CD14-positive monocyte (primary cell): Measurements from ENCODE around the gene OXCT2. TPM values are rescaled to one million over a fixed set of nuclear protein-coding genes. Genes with fewer than 3 reads are reported as not detected.

Source experiments
- DNase-seq, 3 donors: peaks; one replicate each; pipeline ENCODE4 v3.0.0-alpha.2; 2011 to 2022
- H2AFZ ChIP-seq: 2 replicates; pipeline ENCODE4 v1.6.0; 2012; ENCODE audit warnings: mild to moderate bottlenecking, low read depth, low read length, inconsistent platforms; ENCODE audit not compliant: insufficient read depth, poor library complexity, severe bottlenecking
- H3K27ac ChIP-seq, 2 donors: 1 replicate in 1 of 2; 2 replicates in 1 of 2; pipeline ENCODE4 v1.5.1; 2012 to 2013; ENCODE audit warnings: low read length in 2 of 2, control low read depth in 1 of 2, inconsistent platforms in 1 of 2, low read depth in 1 of 2, mild to moderate bottlenecking in 1 of 2
- H3K27me3 ChIP-seq, 2 donors: one replicate each; pipeline versions ENCODE4 v1.6.0 to v1.6.1; 2011 to 2013; ENCODE audit warnings: low read length in 2 of 2; ENCODE audit not compliant: control insufficient read depth in 2 of 2, insufficient read depth in 2 of 2
- H3K36me3 ChIP-seq, 2 donors: replicated peaks in 1 of 2; 1 replicate in 1 of 2; 2 replicates in 1 of 2; pipeline versions ENCODE4 v1.5.1 to v1.6.1; 2012 to 2013; ENCODE audit warnings: low read length in 2 of 2, control low read depth in 1 of 2, inconsistent platforms in 1 of 2, mild to moderate bottlenecking in 1 of 2; ENCODE audit not compliant: insufficient read depth in 2 of 2, control insufficient read depth in 1 of 2
- H3K4me1 ChIP-seq, 2 donors: 1 replicate in 1 of 2; 2 replicates in 1 of 2; pipeline versions ENCODE4 v1.5.1 to v1.6.1; 2012 to 2013; ENCODE audit warnings: low read length in 2 of 2, control low read depth in 1 of 2, inconsistent platforms in 1 of 2, mild to moderate bottlenecking in 1 of 2, moderate library complexity in 1 of 2; ENCODE audit not compliant: insufficient read depth in 2 of 2, control insufficient read depth in 1 of 2
- H3K4me2 ChIP-seq: replicated peaks from 2 replicates; pipeline ENCODE3; 2012; ENCODE audit warnings: low read length, moderate library complexity, mild to moderate bottlenecking; ENCODE audit not compliant: poor library complexity, severe bottlenecking; ENCODE audit errors: extremely low read depth
- H3K4me3 ChIP-seq, 3 experiments: fragments of 200-600 bp in 1 of 3; sonication (generic) in 1 of 3; replicated peaks in 1 of 3; 1 replicate in 2 of 3; 2 replicates in 1 of 3; pipeline ENCODE4 v1.5.1; 2011 to 2013; ENCODE audit warnings: low read length in 3 of 3, mild to moderate bottlenecking in 3 of 3, control low read depth in 2 of 3, low read depth in 2 of 3, inconsistent platforms in 1 of 3, moderate library complexity in 1 of 3
- H3K79me2 ChIP-seq: 2 replicates; pipeline ENCODE4 v1.6.0; 2012; ENCODE audit warnings: mild to moderate bottlenecking, control low read depth, inconsistent platforms, low read length, moderate library complexity; ENCODE audit not compliant: insufficient read depth
- H3K9ac ChIP-seq: 2 replicates; pipeline ENCODE4 v1.6.0; 2017; ENCODE audit warnings: low read length, mild to moderate bottlenecking; ENCODE audit not compliant: insufficient read depth, poor library complexity, severe bottlenecking
- H3K9me3 ChIP-seq, 2 donors: replicated peaks in 1 of 2; 1 replicate in 1 of 2; 2 replicates in 1 of 2; pipeline versions ENCODE4 v1.5.1 to v1.6.1; 2012 to 2013; ENCODE audit warnings: low read length in 2 of 2, control low read depth in 1 of 2; ENCODE audit not compliant: control insufficient read depth in 1 of 2, insufficient read depth in 1 of 2
- H4K20me1 ChIP-seq: 2 replicates; pipeline ENCODE4 v1.6.0; 2012; ENCODE audit warnings: mild to moderate bottlenecking, low read length, control low read depth, moderate library complexity; ENCODE audit not compliant: insufficient read depth
- H3K27ac Mint-ChIP-seq, 7 donors: one replicate each; pipeline ENCODE4 v1.8.0; 2020; ENCODE audit warnings: mild to moderate bottlenecking in 7 of 7, mixed read lengths in 7 of 7, moderate library complexity in 6 of 7, inconsistent platforms in 2 of 7
- H3K27me3 Mint-ChIP-seq, 3 donors: one replicate each; pipeline ENCODE4 v1.8.0; 2021 to 2022; ENCODE audit warnings: low read depth in 3 of 3, mild to moderate bottlenecking in 3 of 3, mixed read lengths in 3 of 3, moderate library complexity in 3 of 3, inconsistent platforms in 1 of 3
- H3K36me3 Mint-ChIP-seq, 2 donors: one replicate each; pipeline ENCODE4 v1.8.0; 2020; ENCODE audit warnings: mixed read lengths in 2 of 2, inconsistent platforms in 1 of 2, mild to moderate bottlenecking in 1 of 2
- H3K4me1 Mint-ChIP-seq: one replicate; pipeline ENCODE4 v1.8.0; 2020; ENCODE audit warnings: mild to moderate bottlenecking, mixed read lengths
- H3K4me3 Mint-ChIP-seq, 2 donors: one replicate each; pipeline ENCODE4 v1.8.0; 2020; ENCODE audit warnings: mild to moderate bottlenecking in 2 of 2, mixed read lengths in 2 of 2, moderate library complexity in 1 of 2
- H3K9me3 Mint-ChIP-seq, 7 donors: one replicate each; pipeline ENCODE4 v1.8.0; 2020 to 2022; ENCODE audit warnings: mixed read lengths in 7 of 7, mild to moderate bottlenecking in 6 of 7, moderate library complexity in 6 of 7, inconsistent platforms in 2 of 7
- CTCF ChIP-seq: fragments of 200-600 bp; IDR thresholded peaks from one replicate; pipeline ENCODE4 v1.8.0; 2022; ENCODE audit warnings: antibody characterized with exemption, mild to moderate bottlenecking
- WGBS: methylation state at CpG from one replicate; pipeline ENCODE4 v1.1.5; 2013; ENCODE audit warnings: missing lambda C conversion rate; ENCODE audit not compliant: insufficient coverage; 5-methylcytosine and 5-hydroxymethylcytosine counted together
- intact Hi-C, 2 donors: fragments of 100-400 bp; cut with micrococcal nuclease; formaldehyde crosslinking; loops; one replicate each; pipeline versions ENCODE4 v1.15.0 to v1.15.1; 2023
- polyA plus RNA-seq, 3 donors: library from polyadenylated mRNA; depleted of rRNA in 1 of 3; unstranded in 2 of 3; stranded (reverse) in 1 of 3; fragments of 300-500 nt in 2 of 3; fragments of >200 nt in 1 of 3; fragmentation: Illumina TruSeq in 2 of 3; gene quantifications; 1 replicate in 2 of 3; 2 replicates in 1 of 3; pipeline ENCODE4 v1.2.3, GENCODE V29; 2012 to 2021

Gene OXCT2
- polyA plus RNA-seq, 3 donors = 0.16 to 1.4 (median 0.38) TPM

GRCh38 chr1:39782103-39782502 is 11.0 kb upstream of the OXCT2 start:
- H3K36me3 ChIP-seq = no peaks in the 10 kb centered on the region

GRCh38 chr1:39781349-39781715 is 10.2 kb upstream of the OXCT2 start:
- Mint-ChIP-seq H3K4me3 (no peak overlapping the region), H3K27ac (no peak overlapping the region), H3K27me3 (peaks cover 0 to 8% (median 0%) of the 10 kb centered on the region in 3 donors), H3K9me3 (no peaks in the 10 kb centered on the region), H3K4me1 (peaks cover 9% of the 10 kb centered on the region), H3K36me3 (peaks cover 3 to 17% of the 10 kb centered on the region in 2 donors)
- 92% methylated on average over 2 of the region's 2 CpGs for WGBS
- no peak for DNase-seq
- Histone ChIP-seq H4K20me1 (no peaks in the 10 kb centered on the region), H3K27me3 (no peaks in the 10 kb centered on the region), H3K9ac (no peak overlapping the region), H3K36me3 (no peaks in the 10 kb centered on the region), H3K9me3 (no peaks in the 10 kb centered on the region), H3K4me2 (no peak overlapping the region), H3K79me2 (no peaks in the 10 kb centered on the region), H2AFZ (no peak overlapping the region), H3K27ac (no peak overlapping the region), H3K4me3 (no peak overlapping the region), H3K4me1 (peaks cover 1 to 7% of the 10 kb centered on the region in 2 donors)
- intact Hi-C loops = loop anchor here in 1 of 2 donors (10.0 kb wide), 1 partner anchor 47 kb away; the partner anchor contains the start of gene PPIE
- no peak for TF ChIP-seq CTCF

More at GRCh38 chr1:39782103-39782502, 11.0 kb upstream of the OXCT2 start:
- no peak overlapping the region for H3K27ac ChIP-seq
- Mint-ChIP-seq H3K27ac (no peak overlapping the region), H3K9me3 (peaks cover 0 to 2% (median 0%) of the 10 kb centered on the region in 7 donors), H3K4me1 (peaks cover 10% of the 10 kb centered on the region), H3K27me3 (peaks cover 2 to 10% (median 3%) of the 10 kb centered on the region in 3 donors), H3K36me3 (peaks cover 3 to 17% of the 10 kb centered on the region in 2 donors), H3K4me3 (no peak overlapping the region)
- 93% methylated on average over 3 of the region's 6 CpGs for WGBS
- no peak overlapping the region for H3K9ac ChIP-seq
- peaks cover 0 to 5% of the 10 kb centered on the region in 2 donors for H3K4me1 ChIP-seq
- no peak overlapping the region for H3K4me3 ChIP-seq
- no peaks in the 10 kb centered on the region for H3K27me3 ChIP-seq
- no peaks in the 10 kb centered on the region for H3K79me2 ChIP-seq
- TF ChIP-seq CTCF = no peak
- no peak overlapping the region for H2AFZ ChIP-seq
- H3K9me3 ChIP-seq = no peaks in the 10 kb centered on the region
- DNase-seq = no peak
- no peak overlapping the region for H3K4me2 ChIP-seq
- H4K20me1 ChIP-seq = no peaks in the 10 kb centered on the region
- intact Hi-C loops = loop anchor here in 1 of 2 donors (10.0 kb wide), 1 partner anchor 47 kb away; the partner anchor contains the start of gene PPIE
